ENCODE measurements around the gene PRKN.

Gene PRKN

DNA sequence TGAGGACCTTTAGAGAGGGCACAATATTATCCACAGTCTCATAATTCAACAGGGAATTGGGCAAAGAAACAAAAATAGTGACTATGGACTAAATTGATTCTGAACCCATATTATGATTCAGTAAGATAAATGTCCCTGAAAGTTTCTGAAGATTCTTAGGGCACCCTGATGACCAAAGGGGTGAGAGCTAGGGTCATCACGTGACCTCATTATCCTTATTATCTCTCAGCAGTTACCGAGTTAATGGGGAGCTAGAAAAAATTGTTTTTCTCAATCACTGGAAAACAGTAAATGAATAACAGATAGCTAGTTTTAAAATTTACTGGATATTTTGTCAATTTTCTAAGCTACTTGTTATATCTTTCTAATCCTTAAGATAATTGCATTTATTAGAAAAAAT, 639.5 kb downstream of the PRKN start:
- no peak overlapping the region for H3K27ac ChIP-seq (ENCODE audit: insufficient read depth, low read depth, low read length, poor library complexity, severe bottlenecking)
- H3K4me3 ChIP-seq (ENCODE audit: insufficient read depth, low read depth, low read length): no peak overlapping the region
- no peaks in the 10 kb centered on the region for H3K27me3 ChIP-seq (ENCODE audit: control insufficient read depth, insufficient read depth, low read length, poor library complexity, severe bottlenecking)
- H3K9me3 ChIP-seq (ENCODE audit: control insufficient read depth, low read length): no peaks in the 10 kb centered on the region
- H3K36me3 ChIP-seq (ENCODE audit: control insufficient read depth, insufficient read depth, low read length): no peaks in the 10 kb centered on the region
- no peaks in the 10 kb centered on the region for H3K4me1 ChIP-seq (ENCODE audit: control insufficient read depth, insufficient read depth, low read length)
- WGBS, 2 experiments: 95 to 100% methylated on average over 1 to 2 of the region's 2 CpGs

- Histone ChIP-seq H3K36me3 (ENCODE audit: control insufficient read depth, insufficient read depth, low read length) (no peaks in the 10 kb centered on the region), H3K4me3 (ENCODE audit: insufficient read depth, low read depth, low read length) (no peak overlapping the region), H3K27ac (ENCODE audit: insufficient read depth, low read depth, low read length, poor library complexity, severe bottlenecking) (no peak overlapping the region), H3K27me3 (ENCODE audit: control insufficient read depth, insufficient read depth, low read length, poor library complexity, severe bottlenecking) (no peaks in the 10 kb centered on the region), H3K4me1 (ENCODE audit: control insufficient read depth, insufficient read depth, low read length) (no peaks in the 10 kb centered on the region), H3K9me3 (ENCODE audit: control insufficient read depth, low read length) (no peaks in the 10 kb centered on the region)
- WGBS, 2 experiments: 100% methylated on average over 1 of the region's 1 CpG
Observed at GRCh38 chr6:162085561-162085960, 642.0 kb downstream of the PRKN start.

DNA sequence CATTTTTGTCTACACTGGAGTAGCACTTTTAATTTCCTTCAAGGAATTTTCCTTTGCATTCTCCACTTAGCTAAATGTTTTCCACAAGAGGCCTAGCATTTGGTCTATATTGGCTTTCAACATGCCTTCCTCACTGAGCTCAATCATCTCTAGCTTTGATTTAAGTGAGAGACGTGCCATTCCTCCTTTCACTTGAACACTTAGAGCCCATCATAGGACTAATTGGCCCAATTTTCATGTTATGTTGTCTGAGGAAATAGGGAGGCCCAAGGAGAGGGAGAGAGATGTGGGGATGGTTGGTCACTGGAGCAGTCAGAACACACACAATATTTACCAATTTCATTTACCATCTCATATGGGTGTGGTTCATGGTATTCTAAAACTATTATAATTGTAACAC, 645.0 kb downstream of the PRKN start:
- H3K27ac ChIP-seq (ENCODE audit: insufficient read depth, low read depth, low read length, poor library complexity, severe bottlenecking): no peak overlapping the region
- no peaks in the 10 kb centered on the region for H3K9me3 ChIP-seq (ENCODE audit: control insufficient read depth, low read length)
- WGBS, 2 experiments: 90% methylated on average over 1 of the region's 1 CpG
- H3K4me3 ChIP-seq (ENCODE audit: insufficient read depth, low read depth, low read length): no peak overlapping the region
- H3K27me3 ChIP-seq (ENCODE audit: control insufficient read depth, insufficient read depth, low read length, poor library complexity, severe bottlenecking): no peaks in the 10 kb centered on the region
- H3K36me3 ChIP-seq (ENCODE audit: control insufficient read depth, insufficient read depth, low read length): no peaks in the 10 kb centered on the region
- H3K4me1 ChIP-seq (ENCODE audit: control insufficient read depth, insufficient read depth, low read length): no peaks in the 10 kb centered on the region

GRCh38 chr6:162078667-162079066, 648.9 kb downstream of the PRKN start:
- H3K4me1 ChIP-seq (ENCODE audit: control insufficient read depth, insufficient read depth, low read length): no peaks in the 10 kb centered on the region
- 87 to 100% methylated on average over 3 of the region's 4 CpGs for WGBS, 2 experiments
- H3K4me3 ChIP-seq (ENCODE audit: insufficient read depth, low read depth, low read length): no peak overlapping the region
- H3K9me3 ChIP-seq (ENCODE audit: control insufficient read depth, low read length): no peaks in the 10 kb centered on the region
- H3K27me3 ChIP-seq (ENCODE audit: control insufficient read depth, insufficient read depth, low read length, poor library complexity, severe bottlenecking): no peaks in the 10 kb centered on the region
- H3K27ac ChIP-seq (ENCODE audit: insufficient read depth, low read depth, low read length, poor library complexity, severe bottlenecking): no peak overlapping the region
- no peaks in the 10 kb centered on the region for H3K36me3 ChIP-seq (ENCODE audit: control insufficient read depth, insufficient read depth, low read length)

- no peak overlapping the region for H3K27ac ChIP-seq (ENCODE audit: insufficient read depth, low read depth, low read length, poor library complexity, severe bottlenecking)
- WGBS, 2 experiments: 85 to 92% methylated on average over 2 to 3 of the region's 3 CpGs
Observed at GRCh38 chr6:162078126-162078525, 649.4 kb downstream of the PRKN start.

DNA sequence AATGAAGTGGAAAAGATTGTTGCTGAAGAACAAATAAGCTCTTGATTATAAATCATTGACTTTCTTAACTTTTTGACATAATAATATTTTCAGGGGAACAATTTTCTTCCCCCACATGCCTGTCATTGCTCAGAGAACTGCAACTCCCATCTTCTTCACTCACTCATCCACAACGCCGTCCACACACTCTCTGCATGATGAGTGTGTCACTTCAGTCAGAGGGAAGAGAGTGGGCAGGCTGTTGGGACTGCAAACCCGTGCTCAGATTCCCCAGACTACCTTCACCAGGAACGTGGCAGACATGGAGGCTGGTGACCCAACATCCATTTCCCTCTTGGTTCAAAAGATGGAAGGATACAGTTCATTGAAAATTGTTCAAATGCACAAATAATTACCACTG, 650.8 kb downstream of the PRKN start:
- H3K4me3 ChIP-seq (ENCODE audit: insufficient read depth, low read depth, low read length): no peak overlapping the region
- no peak overlapping the region for H3K27ac ChIP-seq (ENCODE audit: insufficient read depth, low read depth, low read length, poor library complexity, severe bottlenecking)
- no peaks in the 10 kb centered on the region for H3K27me3 ChIP-seq (ENCODE audit: control insufficient read depth, insufficient read depth, low read length, poor library complexity, severe bottlenecking)
- no peaks in the 10 kb centered on the region for H3K36me3 ChIP-seq (ENCODE audit: control insufficient read depth, insufficient read depth, low read length)
- 90 to 94% methylated on average over 4 of the region's 4 CpGs for WGBS, 2 experiments
- H3K9me3 ChIP-seq (ENCODE audit: control insufficient read depth, low read length): no peaks in the 10 kb centered on the region
- H3K4me1 ChIP-seq (ENCODE audit: control insufficient read depth, insufficient read depth, low read length): no peaks in the 10 kb centered on the region

More at GRCh38 chr6:162078126-162078525, 649.4 kb downstream of the PRKN start:
- Histone ChIP-seq H3K27me3 (ENCODE audit: control insufficient read depth, insufficient read depth, low read length, poor library complexity, severe bottlenecking) (no peaks in the 10 kb centered on the region), H3K36me3 (ENCODE audit: control insufficient read depth, insufficient read depth, low read length) (no peaks in the 10 kb centered on the region), H3K4me1 (ENCODE audit: control insufficient read depth, insufficient read depth, low read length) (no peaks in the 10 kb centered on the region), H3K9me3 (ENCODE audit: control insufficient read depth, low read length) (no peaks in the 10 kb centered on the region), H3K4me3 (ENCODE audit: insufficient read depth, low read depth, low read length) (no peak overlapping the region)

- Histone ChIP-seq H3K4me1 (ENCODE audit: control insufficient read depth, insufficient read depth, low read length) (no peaks in the 10 kb centered on the region), H3K36me3 (ENCODE audit: control insufficient read depth, insufficient read depth, low read length) (no peaks in the 10 kb centered on the region), H3K4me3 (ENCODE audit: insufficient read depth, low read depth, low read length) (no peak overlapping the region), H3K27me3 (ENCODE audit: control insufficient read depth, insufficient read depth, low read length, poor library complexity, severe bottlenecking) (no peaks in the 10 kb centered on the region), H3K9me3 (ENCODE audit: control insufficient read depth, low read length) (no peaks in the 10 kb centered on the region), H3K27ac (ENCODE audit: insufficient read depth, low read depth, low read length, poor library complexity, severe bottlenecking) (no peak overlapping the region)
- WGBS, 2 experiments: 94 to 97% methylated on average over 10 of the region's 10 CpGs
Observed at GRCh38 chr6:162074641-162075275, 652.8 kb downstream of the PRKN start.

- no peaks in the 10 kb centered on the region for H3K9me3 ChIP-seq (ENCODE audit: control insufficient read depth, low read length)
- H3K36me3 ChIP-seq (ENCODE audit: control insufficient read depth, insufficient read depth, low read length): no peaks in the 10 kb centered on the region
- 76 to 79% methylated on average over 5 of the region's 5 CpGs for WGBS, 2 experiments
- no peak overlapping the region for H3K27ac ChIP-seq (ENCODE audit: insufficient read depth, low read depth, low read length, poor library complexity, severe bottlenecking)
- H3K4me3 ChIP-seq (ENCODE audit: insufficient read depth, low read depth, low read length): no peak overlapping the region
- no peaks in the 10 kb centered on the region for H3K4me1 ChIP-seq (ENCODE audit: control insufficient read depth, insufficient read depth, low read length)
- no peaks in the 10 kb centered on the region for H3K27me3 ChIP-seq (ENCODE audit: control insufficient read depth, insufficient read depth, low read length, poor library complexity, severe bottlenecking)
Observed at GRCh38 chr6:162070639-162071038, 656.9 kb downstream of the PRKN start.

DNA sequence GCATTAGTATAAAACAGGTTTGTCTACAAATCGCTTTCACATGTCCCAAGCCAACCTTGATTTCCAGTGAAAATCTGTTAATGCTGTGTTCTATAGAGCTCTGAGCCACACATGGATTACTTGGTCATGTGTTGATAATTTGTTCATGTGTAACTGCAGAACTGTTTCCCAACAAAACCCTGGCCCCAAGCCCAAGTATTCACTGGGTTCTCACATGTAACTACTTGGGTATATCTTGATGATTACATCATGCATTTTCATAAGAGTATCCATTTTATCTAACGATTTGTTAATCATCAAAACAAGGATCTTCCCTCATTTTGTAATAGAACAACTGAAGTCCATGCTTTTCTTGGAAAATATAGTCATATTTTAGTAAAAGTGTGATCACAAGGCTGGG, 657.6 kb downstream of the PRKN start:
- WGBS, 2 experiments: 95 to 99% methylated on average over 1 to 2 of the region's 2 CpGs
- no peak overlapping the region for H3K27ac ChIP-seq (ENCODE audit: insufficient read depth, low read depth, low read length, poor library complexity, severe bottlenecking)
- H3K36me3 ChIP-seq (ENCODE audit: control insufficient read depth, insufficient read depth, low read length): no peaks in the 10 kb centered on the region
- no peaks in the 10 kb centered on the region for H3K27me3 ChIP-seq (ENCODE audit: control insufficient read depth, insufficient read depth, low read length, poor library complexity, severe bottlenecking)
- no peak overlapping the region for H3K4me3 ChIP-seq (ENCODE audit: insufficient read depth, low read depth, low read length)
- H3K9me3 ChIP-seq (ENCODE audit: control insufficient read depth, low read length): no peaks in the 10 kb centered on the region
- H3K4me1 ChIP-seq (ENCODE audit: control insufficient read depth, insufficient read depth, low read length): no peaks in the 10 kb centered on the region

DNA sequence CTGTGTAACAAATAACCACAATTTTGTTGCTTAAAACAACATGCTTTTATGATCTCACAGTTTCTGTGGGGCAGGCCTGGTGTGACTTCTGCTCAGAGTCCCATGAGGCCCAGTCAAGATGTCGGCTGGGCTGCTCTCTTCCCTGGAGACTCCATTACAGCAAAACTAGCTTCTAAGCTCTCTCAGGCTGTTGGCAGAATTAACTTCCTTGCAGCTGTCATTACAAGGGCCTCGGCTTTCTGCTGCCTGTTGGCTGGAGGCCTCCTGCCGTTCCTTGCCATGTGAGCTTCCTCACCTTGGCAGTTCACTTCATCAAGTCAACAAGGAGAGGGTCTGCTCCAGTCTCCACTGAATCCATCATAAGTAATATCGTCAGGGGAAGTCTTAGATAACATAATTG, 659.2 kb downstream of the PRKN start:
- Histone ChIP-seq H3K4me1 (ENCODE audit: control insufficient read depth, insufficient read depth, low read length) (no peaks in the 10 kb centered on the region), H3K27ac (ENCODE audit: insufficient read depth, low read depth, low read length, poor library complexity, severe bottlenecking) (no peak overlapping the region), H3K4me3 (ENCODE audit: insufficient read depth, low read depth, low read length) (no peak overlapping the region), H3K36me3 (ENCODE audit: control insufficient read depth, insufficient read depth, low read length) (no peaks in the 10 kb centered on the region), H3K9me3 (ENCODE audit: control insufficient read depth, low read length) (no peaks in the 10 kb centered on the region), H3K27me3 (ENCODE audit: control insufficient read depth, insufficient read depth, low read length, poor library complexity, severe bottlenecking) (no peaks in the 10 kb centered on the region)
- WGBS, 2 experiments: 86 to 88% methylated on average over 4 of the region's 4 CpGs

GRCh38 chr6:162063666-162064065, 663.9 kb downstream of the PRKN start:
- no peak overlapping the region for H3K27ac ChIP-seq (ENCODE audit: insufficient read depth, low read depth, low read length, poor library complexity, severe bottlenecking)
- no peak overlapping the region for H3K4me3 ChIP-seq (ENCODE audit: insufficient read depth, low read depth, low read length)
- WGBS, 2 experiments: 95% methylated on average over 9 of the region's 9 CpGs
- no peaks in the 10 kb centered on the region for H3K36me3 ChIP-seq (ENCODE audit: control insufficient read depth, insufficient read depth, low read length)
- H3K9me3 ChIP-seq (ENCODE audit: control insufficient read depth, low read length): no peaks in the 10 kb centered on the region
- H3K27me3 ChIP-seq (ENCODE audit: control insufficient read depth, insufficient read depth, low read length, poor library complexity, severe bottlenecking): no peaks in the 10 kb centered on the region
- no peaks in the 10 kb centered on the region for H3K4me1 ChIP-seq (ENCODE audit: control insufficient read depth, insufficient read depth, low read length)
